ENCODE data around the gene DRAP1.

DNA sequence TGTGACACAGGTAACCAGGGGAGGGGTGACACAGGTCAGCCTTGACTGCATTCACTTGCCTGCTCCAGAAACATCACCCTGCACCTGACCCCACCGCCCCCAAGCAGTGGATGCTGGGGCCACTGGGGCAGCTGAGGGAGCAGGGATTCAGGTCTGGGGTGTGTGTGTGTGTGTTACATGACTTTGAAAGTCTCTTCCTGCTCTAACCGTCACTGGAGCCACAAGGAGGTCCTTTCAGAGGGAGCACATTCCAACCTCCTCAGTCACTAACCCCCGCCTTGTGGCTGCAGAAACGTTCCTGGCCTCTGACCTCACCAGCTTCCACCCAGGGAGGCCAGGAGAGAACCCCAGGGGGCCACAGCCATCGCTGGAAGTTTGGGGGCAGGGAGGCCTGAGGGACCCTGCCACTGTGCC lies 16.2 kb upstream of the DRAP1 start:
- TF ChIP-seq EZH2phosphoT487 (IDR thresholded peaks at IDR 0.05; ENCODE audit: insufficient read depth, low read depth) (no peak), EZH2 (IDR thresholded peaks at IDR 0.05; ENCODE audit: insufficient read depth, poor library complexity, severe bottlenecking) (no peak)
